Stimulated activated CD4-positive, alpha-beta T cell treated with anti-CD3 and anti-CD28 coated beads, Interleukin-15, amount 100 ng/mL, for 48 hours (primary cell): ENCODE data around the gene ZNF439.
"Not testable (repeated sequence)": the region's sequence is repeated elsewhere in the genome, so short reads cannot be mapped to it uniquely, and the experiment has no call there.

Experiments
- DNase-seq, 2 donors: peaks; one replicate each; pipeline ENCODE4 v3.0.0-alpha.2; 2020; ENCODE audit warnings: low read depth in 2 of 2

Gene ZNF439

GRCh38 chr19:11848594-11849469 is at the start of gene ZNF439:
Gene ZNF439 (plus strand): TSS chr19:11848726. CDS start chr19:11848868, 142 bp downstream.
- DNase-seq: peak; percentile 82 to 85

DNA sequence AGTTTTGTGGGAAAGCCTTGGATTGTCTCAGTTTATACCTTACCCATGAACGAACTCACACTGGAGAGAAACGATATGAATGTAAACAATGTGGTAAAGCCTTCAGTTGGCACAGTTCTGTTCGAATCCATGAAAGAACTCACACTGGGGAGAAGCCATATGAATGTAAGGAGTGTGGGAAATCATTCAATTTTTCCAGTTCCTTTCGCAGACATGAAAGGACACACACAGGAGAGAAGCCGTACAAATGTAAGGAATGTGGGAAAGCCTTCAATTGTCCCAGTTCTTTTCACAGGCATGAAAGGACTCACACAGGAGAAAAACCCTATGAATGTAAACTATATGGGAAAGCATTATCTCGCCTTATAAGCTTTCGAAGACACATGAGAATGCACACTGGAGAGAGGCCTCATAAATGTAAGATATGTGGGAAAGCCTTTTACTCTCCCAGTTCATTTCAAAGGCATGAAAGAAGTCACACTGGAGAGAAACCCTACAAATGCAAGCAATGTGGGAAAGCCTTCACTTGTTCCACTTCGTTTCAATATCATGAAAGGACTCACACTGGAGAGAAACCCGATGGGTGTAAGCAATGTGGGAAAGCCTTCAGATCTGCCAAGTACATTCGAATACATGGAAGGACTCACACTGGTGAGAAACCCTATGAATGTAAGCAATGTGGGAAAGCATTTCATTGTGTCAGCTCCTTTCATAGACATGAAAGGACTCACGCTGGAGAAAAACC is 42.0 kb upstream of the ZNF439 start:
- no peak for DNase-seq

DNA sequence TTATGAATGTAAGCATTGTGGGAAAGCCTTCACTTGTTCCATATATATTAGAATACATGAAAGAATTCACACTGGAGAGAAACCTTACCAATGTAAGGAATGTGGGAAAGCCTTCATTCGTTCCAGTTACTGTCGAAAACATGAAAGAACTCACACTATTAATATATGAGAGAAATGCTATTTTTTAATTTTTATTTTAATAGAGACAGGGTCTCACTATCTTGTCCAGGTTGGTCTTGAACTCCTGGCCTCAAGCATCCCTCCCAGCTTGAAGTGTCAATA is 41.5 kb upstream of the ZNF439 start:
- no peak for DNase-seq

- no peak for DNase-seq
Measured at GRCh38 chr19:11813703-11814028, 34.9 kb upstream of the ZNF439 start.

GRCh38 chr19:11814029-11814699 is 34.4 kb upstream of the ZNF439 start, which contains the start of gene ZNF440:
Gene ZNF440 (plus strand): TSS chr19:11814273. CDS start chr19:11814448, 175 bp downstream.
- peak; percentile 74 to 85 for DNase-seq

DNA sequence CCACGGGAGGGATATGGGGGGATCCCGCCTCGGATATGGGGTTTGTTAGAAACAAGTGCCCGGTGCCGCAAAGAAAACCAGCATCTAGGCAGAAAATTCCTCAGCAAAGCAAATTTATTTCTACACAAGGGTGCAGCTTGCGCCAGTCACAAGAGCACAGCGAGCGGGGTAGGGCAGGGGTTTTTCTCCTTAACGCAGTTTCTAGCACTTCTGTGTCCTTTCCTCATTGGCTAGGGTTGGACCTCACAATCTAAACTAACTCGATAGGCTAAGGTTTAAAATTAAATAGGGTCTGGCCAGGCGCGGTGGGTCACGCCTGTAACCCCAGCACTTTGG is 33.9 kb upstream of the ZNF439 start:
- no peak for DNase-seq

GRCh38 chr19:11821474-11822109 is 26.9 kb upstream of the ZNF439 start:
- no peak for DNase-seq

- not testable (repeated sequence) for DNase-seq
Measured at GRCh38 chr19:11828957-11829876, 19.3 kb upstream of the ZNF439 start.

DNA sequence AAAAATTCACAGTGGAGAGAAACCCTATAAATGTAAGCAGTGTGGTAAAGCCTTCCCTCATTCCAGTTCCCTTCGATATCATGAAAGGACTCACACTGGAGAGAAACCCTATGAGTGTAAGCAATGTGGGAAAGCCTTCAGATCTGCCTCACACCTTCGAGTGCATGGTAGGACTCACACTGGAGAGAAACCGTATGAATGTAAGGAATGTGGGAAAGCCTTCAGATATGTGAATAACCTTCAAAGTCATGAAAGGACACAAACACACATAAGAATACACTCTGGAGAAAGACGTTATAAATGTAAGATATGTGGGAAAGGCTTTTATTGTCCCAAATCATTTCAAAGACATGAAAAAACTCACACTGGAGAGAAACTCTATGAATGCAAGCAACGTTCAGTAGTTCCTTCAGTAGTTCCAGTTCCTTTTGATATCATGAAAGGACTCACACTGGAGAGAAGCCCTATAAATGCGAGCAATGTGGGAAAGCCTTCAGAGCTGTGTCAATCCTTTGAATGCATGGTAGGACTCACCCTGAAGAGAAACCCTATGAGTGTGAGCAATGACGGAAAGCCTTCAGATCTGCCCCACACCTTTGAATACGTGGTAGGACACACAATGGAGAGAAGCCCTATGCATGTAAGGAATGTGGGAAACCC is 16.1 kb upstream of the ZNF439 start:
- DNase-seq: no peak

DNA sequence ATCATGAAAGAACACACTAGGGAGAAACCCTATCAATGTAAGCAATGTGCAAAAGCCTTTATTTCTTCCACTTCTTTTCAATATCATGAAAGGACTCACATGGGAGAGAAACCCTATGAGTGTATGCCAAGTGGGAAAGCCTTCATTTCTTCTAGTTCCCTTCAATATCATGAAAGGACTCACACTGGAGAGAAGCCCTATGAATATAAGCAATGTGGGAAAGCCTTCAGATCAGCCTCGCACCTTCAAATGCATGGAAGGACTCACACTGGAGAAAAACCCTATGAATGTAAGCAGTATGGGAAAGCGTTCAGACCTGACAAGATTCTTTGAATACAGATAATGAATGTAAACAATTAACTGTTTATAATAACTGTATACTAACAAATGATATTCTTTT is 15.0 kb upstream of the ZNF439 start:
- no peak for DNase-seq

DNA sequence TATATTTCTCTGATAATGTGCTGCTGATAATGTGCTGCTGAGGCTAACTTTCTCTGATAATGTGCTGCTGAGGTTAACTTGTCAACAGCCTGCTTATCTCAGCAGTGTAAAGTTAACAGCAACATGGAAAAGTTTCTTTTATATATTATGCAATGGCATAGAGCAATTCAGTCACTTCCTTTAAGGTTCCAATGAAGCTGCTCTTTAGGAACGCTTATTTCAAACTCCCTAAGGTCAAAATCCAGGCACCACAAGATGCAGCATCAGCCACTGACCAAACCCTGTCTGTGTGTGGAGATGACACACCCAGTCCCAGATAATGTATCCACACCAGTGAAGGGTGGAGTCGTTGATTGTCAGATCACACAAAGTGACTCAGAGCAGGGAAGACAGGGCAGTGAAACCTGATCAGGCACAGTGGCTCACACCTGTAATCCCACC is 12.9 kb upstream of the ZNF439 start:
- DNase-seq: not testable (repeated sequence)

GRCh38 chr19:11843722-11844121 is 4.8 kb upstream of the ZNF439 start:
- DNase-seq: no peak

DNA sequence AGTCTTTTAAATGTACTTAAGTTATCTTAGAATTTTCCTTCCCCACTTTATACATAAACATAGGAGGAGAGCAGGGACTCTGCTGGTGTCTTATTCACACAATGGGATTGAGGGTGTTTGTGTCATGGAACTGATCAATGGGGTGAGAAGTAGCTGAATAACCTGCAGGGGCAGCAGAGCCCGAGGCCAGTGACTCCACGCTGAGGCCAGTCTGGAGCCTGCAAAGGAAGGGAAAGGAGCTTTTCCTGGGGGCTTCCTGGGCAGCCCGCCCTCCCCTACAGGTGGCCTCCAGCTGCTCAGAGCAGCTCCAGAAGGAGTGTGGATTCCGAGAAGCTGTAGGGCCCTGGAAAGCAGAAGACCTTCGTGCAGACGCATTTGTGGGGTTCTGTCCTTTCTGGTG is 911 bp upstream of the ZNF439 start:
- DNase-seq: not testable (repeated sequence)

- no peak for DNase-seq
Measured at GRCh38 chr19:11848200-11848593, 329 bp upstream of the ZNF439 start.

DNA sequence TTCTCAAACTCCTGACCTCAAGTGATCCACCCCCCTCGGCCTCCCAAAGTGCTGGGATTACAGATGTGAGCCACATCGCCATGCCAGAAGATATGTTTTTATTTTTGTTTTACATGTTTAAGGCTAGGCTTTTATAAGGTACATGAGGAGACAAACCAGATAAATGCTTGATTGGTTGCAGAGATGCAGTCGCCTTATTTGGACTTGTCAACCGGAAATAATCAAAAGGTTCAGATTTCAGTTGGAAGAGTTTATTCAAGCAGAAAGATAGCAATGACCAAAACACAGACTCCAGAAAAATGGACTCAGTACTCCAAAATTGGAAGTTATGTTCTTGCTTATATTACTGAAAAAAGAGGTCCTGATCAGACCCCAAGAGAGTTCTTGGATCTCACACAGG is 1.8 kb downstream of the ZNF439 start:
- DNase-seq: not testable (repeated sequence)

GRCh38 chr19:11853358-11853757 is 4.8 kb downstream of the ZNF439 start:
- DNase-seq: no peak

- no peak for DNase-seq
Measured at GRCh38 chr19:11856596-11857250, 8.2 kb downstream of the ZNF439 start.

GRCh38 chr19:11860721-11861120 is 12.2 kb downstream of the ZNF439 start:
- no peak for DNase-seq

DNA sequence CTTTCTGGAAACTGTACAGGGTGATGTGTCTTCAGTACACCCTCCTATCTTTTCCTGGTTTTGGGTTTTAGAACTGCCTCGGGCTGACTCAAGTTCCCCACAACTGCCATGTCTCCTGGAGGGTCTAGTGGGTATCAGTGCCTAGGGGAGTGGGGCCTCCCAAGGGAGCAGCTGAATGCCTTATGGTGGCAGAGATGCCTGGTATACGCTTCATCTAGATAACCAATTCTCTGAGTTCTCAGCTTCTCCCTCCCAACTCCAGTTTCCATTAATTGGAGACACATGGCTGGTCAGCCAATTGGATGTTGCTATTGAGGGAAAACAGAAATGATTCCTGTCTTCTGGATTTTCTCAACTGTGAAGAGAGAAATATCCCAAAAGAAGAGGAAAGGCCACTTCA is 12.8 kb downstream of the ZNF439 start:
- DNase-seq: no peak

DNA sequence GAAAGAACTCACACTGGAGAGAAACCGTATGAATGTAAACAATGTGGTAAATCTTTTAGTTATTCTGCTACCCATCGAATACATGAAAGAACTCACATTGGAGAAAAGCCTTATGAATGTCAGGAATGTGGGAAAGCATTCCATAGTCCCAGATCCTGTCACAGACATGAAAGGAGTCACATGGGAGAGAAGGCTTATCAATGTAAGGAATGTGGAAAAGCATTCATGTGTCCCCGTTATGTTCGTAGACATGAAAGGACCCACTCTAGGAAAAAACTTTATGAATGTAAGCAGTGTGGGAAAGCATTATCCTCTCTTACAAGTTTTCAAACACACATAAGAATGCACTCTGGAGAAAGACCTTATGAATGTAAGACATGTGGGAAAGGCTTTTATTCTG is 19.2 kb downstream of the ZNF439 start:
- DNase-seq: not testable (repeated sequence)
